COLO829 (cell line): Measurements from ENCODE around the gene C16orf87.

Experiments
- DNase-seq: peaks from one replicate; pipeline ENCODE4 v3.0.0; 2012; ENCODE audit warnings: low spot score

The C16orf87 gene

DNA sequence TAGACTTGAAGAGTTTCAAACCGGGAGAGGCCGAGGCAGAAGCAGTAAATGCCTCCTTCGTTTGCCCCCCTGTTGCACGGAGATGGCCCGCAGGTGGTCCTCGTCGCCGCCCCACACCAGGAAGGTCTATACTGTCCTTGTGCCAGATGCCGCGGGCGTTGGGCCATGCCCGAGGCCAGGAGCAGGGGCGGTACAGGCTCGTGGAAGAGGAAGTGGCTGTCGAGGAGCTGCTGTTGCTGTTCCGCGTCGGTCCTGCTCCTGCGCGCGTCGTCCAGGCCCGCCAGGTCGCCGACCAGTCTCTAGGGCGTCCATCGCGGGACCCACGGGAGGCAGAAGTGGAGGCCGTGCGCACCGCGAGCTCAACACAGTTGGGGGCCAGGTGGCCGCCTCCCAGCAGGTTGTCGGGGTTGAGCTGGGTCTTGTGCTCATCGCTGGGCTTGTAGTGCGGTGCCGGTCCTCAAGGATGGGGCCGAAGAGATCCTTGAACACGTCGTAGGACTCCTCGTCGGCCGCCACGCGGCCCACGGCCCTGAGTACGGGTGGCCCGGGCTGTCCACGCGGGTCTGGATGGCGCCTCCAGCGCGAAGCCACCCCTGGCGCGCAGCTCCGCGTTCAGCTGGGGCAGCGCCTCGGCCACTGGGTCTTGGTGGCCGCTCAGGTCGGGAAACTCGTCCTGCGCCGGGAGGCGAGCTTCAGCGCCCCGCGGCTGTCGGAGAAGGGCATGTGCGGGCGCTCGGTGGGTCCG, 13.1 kb upstream of the C16orf87 start:
- DNase-seq = no peak

DNA sequence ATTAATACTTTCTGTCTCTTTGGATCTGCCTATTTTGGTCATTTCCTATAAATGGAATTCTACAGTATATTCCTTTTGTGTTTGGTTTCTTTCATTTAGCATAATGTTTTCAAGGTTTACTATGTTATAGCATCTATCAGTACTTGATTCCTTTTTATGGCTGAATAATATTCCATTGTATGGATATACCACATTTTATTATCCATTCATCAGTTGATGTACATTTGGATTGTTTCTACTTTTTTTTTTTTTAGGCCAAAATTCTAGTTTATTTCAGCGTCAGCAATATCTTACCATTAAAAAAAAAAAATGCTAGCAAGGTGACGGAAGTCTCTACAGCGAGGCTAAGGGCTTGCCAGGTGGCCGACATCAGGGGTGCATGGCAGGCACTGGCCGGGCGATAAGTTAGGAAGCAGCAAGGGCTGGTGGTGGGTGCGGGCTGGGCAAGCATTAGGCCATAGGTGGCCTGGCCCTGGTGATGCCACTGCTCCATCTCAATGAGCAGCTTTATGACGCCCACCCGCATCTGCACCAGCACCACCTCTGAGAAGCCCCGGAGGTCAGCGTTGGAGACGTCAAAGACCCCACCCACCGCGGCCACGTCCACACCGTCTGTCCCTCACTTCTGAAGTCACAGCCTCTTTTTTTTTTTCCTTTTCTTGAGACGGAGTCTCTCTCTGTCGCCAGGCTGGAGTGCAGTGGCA, 11.4 kb upstream of the C16orf87 start:
- no peak for DNase-seq

DNA sequence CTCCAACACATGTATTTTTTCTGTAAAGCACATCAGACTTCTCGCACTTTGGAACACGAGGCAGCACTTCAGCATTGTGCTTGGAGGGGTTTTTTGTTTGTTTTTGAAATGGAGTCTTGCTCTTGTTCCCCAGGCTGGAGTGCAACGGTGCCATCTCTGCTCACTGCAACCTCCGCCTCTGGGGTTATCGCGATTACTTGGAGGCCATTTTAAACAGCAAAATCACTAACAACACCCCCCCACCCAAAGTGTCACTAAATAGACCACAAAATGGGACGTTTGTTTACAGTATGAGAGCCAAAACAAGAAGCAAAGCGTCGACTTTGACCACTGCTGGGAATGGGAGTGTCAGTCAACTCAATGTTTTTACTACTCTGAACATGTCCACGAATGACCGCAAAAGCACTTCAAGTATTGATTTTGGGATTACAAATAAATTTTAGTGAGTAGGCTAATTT, 9.0 kb upstream of the C16orf87 start:
- no peak for DNase-seq

DNA sequence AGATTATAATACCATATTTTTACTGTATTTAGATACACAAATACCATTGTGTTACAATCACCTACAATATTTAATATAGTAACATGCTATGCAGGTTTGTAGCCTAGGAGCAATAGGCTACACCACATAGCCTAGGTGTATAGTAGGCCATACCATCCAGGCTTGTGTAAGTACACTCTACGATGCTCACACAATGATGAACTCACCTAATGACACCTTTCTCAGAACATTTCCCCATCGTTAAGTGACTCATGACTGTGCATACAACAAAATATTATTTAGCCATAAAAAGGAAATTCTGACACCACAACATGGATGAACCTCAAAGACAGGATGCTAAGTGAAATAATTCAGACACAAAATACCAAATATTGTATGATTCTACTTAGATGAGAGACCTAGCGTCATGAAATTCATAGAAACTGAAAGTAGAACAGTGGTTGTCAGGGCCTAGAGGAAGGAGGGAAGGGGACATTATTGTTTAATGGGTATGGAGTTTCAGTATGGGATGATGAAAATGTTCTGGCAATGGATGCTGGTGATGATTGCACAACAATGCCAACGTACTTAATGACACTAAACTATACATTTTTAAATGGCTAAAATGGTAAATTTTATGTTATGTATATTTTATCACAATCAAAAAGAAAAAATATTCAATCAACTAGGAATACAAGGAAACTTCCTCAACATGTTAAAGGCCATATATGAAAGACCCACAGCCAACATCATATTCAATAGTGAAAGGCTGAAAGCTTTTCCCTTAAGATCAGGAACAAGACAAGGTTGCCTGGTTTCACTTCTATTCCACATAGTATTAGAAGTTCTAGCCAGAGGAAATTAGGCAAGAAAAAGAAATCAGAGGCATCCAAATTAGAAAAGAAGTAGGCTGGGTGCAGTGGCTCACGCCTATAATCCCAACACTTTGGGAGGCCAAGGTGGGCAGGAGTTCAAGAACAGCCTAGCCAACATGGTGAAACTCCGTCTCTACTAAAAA, 5.9 kb upstream of the C16orf87 start:
- DNase-seq = no peak

DNA sequence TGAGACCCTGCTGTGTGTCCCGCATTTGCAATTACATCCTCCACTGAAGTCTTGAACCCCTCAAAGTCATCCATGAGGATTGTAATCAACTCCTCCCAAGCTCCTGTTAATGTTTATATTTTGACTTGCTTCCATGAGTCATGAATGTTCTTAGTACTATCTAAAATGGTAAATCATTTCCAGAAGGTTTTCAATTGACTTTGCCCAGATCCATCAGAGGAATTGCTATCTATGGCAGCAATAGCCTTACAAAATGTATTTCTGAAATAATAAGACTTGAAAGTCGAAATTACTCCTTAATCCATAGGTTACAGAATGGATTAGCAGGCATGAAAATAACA, 2.5 kb upstream of the C16orf87 start:
- DNase-seq = no peak

DNA sequence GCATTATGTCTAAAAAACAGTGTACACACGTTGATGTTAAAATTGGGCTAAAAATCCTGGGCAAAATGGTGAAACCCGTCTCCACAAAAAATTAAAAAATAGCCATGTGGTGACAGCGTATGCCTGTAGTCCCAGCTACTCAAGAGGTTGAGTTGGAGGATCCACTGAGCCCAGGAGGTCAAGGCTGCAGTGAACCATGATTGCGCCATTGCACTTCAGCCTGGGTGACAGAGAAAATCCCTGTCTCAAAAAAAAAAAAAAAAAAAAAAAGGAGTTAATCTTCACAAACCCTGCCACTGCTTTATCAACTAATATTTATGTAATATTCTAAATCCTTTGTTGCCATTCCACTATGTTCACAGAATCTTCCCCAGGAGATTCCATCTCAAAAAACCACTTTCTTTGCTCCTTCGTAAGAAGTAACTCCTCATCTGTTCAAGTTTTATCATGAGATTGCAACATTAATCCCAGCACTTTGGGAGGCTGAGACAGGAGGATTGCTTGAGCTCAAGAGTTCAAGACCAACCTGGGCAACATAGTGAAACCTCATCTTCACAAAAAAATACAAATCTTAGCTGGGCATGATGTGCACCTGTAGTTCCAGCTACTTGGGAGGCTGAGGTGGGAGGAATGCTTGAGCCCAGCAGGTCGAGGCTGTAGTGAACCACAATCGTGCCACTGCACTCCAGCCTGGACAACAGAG, 1.9 kb upstream of the C16orf87 start:
- no peak for DNase-seq

DNA sequence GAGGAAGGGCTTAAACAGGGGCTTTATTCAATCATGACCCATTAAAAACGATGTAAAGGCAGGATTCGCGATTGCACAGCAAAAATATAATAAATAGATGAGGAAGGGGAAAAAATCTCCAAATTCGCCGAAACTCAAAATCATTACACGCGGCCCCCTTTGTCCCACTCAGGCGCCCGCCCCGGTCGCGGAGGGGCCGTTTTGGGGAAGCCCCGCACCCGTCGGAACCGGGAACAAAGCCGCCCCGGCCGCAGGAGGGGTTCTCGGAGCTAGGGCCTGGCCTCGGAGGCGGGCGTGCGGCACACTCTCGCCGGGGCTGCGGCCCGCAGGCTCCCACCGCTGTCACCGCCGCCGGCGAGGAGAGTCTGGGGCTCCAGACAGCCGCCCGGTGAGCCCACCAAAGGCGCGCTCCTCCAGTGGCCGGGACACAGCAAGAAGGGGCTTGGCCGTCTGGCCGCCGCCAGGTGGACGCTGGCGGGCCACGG, 521 bp downstream of the C16orf87 start:
- no peak for DNase-seq

DNA sequence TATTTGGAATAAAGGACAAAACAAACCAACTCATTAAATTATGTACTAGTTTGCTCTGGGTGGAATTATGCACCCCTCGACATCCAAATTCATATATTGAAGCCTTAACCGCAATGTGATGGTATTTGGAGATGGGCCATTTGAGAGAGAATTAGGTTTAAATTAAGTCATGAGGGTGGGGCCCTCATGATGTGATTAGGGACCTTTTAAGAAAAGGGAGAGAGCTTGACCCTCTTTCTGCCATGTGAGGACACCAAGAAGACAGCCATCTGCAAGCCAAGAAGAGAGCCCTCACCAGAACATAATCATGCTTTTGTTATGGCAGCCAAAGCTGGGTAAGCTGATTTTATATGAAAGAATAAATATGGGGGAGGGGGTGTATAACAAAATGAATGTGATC, 2.0 kb downstream of the C16orf87 start:
- DNase-seq = no peak

DNA sequence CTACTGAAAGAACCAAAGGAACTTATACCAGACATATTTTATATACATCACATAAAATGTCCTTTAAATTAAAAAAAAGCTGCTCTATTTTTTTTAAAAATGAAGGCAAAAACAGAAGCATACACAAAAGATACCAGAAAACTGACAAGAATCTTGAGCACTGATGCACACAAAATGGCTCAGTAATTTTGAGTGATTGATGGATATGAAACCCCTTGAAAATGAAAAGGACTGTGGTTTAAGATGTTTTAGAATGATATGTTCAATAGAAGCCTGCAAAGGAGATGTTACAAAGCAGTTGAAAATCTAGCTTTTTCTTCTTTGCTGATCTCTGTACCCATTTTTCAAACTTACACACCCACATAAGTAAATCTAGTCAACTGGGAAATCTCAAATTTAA, 2.7 kb downstream of the C16orf87 start:
- DNase-seq = no peak

DNA sequence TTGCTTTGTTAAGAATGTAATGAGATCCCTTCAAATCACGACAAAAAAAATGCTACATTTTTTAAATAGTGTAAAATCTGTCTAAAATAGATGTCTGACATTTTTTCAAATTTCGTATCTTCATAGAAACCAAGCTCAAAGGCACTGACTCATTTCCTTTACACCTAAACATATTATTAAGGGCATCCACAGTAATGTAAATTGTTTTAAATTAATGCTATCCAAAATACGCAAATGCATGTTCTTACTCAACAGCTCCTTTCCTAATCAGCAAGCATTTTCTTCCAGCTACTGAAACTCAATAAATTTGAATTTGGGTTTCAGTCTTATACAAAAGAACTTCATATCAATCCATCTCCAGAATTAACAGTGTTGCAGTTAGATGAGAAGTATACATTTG, 4.3 kb downstream of the C16orf87 start:
- DNase-seq = no peak

DNA sequence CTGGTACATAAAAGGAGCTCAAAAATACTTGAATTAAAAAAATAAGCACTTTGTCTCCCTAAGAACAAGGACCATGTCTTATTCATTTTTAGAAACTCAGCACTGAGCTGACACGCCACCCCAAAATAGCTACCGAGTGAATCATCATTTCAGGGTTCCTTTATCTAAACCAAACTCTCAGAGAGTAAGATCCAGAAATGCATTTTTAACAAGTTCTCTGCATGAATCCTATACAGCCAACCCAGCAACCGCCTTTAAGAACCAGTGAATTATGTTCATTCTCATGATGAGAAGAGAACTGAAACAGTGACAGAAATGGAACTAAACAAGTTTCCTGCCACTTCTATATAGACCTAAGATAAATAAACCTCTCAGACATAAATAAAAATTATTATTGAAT, 8.7 kb downstream of the C16orf87 start:
- DNase-seq = no peak

DNA sequence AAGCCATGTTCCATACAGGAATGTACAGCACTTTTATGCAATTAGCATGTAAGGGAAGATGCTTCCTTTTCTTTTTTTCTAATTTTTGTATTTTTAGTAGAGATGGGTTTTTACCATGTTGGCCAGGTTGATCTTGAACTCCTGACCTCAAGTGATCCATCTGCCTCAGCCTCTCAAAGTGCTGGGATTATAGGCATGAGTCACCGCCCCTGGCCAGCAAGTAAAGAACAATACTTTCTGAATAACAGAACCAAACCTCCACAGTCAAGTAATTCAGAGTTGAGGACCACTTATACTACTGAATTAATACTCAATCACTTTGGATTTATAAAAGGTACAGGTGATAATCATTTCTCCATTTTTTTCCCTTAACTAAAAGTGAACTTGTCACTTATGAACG, 13.0 kb downstream of the C16orf87 start:
- no peak for DNase-seq

DNA sequence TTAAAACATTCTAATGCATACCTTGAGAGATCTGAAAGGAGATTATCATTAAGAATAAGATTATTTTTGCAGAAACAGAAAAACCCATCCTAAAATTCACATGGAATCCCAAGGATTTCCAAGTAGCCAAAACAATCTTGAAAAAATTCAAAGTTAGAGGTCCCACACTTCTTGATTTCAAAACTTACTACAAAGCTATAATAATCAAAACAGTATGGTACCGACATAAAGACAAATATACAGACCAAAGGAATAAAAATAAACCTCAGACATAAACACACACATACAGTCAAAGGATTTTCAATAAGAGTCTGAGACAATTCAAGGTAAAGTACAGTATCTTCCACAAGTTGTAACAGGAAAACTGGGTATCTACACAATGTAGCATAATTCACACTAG, 16.2 kb downstream of the C16orf87 start:
- DNase-seq = no peak

DNA sequence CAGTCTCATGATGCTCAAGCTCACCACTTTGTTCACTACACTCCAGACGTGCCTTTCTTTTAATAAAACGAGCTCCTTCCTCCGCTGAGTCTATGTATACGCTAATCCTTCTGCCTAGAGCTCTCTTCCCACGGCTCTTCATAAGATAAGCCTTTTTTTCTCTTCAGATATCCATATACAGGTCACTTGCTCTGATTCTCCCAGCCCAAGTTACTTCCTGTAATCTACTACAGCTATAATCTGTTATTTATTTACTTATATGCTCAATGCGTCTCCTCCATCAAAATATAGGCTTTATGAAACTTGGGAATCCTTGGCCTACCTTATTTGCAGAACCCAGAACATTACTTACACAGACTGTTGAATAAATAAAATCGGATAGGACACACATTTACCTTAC, 17.4 kb downstream of the C16orf87 start:
- no peak for DNase-seq

DNA sequence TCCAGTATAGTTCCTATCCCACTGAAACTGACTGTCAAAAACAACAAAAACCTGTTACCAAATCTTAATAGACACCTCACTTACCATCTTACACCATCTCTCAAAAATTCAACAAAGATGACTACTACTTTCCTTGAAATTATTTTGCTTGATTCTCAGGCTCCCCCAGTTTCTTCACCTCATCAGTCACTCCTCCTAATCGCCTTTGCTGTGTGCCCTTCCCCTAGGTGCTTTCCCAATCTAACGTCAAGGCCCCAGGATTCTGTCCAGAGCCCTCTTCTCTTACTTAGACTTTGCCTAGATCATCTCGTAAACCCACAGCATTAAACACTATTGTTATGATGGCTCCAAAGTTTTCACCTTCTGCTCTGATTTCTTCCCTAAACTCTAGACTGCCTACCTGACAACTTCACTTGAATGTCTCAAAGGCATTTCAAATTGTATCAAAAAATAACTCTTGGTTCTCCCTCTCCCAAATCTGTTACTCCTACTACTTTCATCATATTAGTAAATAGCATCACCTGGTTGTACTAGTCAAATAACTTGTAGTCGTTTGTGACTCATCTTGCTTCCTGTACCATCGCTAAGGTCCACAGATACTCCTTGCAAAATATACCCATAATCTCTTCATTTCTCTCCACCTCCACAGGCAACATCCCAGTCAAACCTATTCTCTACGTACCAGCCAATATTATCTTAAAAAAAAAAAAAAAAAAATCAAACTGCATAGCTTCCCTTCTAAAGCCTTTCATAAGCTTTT, 18.0 kb downstream of the C16orf87 start:
- DNase-seq = no peak

DNA sequence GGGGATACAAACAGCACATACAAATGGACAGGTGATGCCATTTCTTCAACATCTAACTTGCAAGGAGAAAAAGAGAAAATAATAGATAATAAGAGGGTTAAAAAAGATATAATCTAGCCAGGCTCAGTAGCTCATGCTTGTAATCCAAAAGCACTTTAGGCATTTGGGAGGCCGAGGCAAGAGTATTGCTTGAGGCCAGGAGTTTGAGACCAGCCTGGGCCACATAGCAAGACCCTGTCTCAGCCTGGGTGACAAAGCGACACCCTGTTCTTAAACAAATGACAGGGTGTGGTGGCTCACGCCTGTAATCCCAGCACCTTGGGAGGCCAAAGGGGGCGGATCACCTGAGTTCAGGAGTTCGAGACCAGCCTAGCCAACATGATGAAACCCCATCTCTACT, 19.3 kb downstream of the C16orf87 start:
- DNase-seq = no peak

DNA sequence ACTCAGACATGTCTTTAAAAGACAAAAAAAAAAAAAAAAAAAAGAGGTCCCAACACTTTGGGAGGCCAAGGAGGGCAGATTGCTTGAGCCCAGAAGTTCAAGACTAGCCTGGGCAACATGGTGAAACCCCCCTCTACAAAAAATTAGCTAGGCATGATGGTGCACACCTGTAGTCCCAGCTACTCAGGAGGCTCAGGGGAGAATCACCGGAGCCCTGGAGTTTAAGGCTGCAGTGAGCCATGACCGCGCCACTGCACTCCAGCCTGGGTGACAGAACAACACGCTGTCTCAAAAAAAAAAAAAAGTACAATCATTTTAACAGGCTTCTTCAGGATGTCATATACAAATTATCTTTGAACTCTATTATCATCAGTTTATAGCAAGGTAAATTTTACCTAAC, 22.0 kb downstream of the C16orf87 start:
- no peak for DNase-seq

DNA sequence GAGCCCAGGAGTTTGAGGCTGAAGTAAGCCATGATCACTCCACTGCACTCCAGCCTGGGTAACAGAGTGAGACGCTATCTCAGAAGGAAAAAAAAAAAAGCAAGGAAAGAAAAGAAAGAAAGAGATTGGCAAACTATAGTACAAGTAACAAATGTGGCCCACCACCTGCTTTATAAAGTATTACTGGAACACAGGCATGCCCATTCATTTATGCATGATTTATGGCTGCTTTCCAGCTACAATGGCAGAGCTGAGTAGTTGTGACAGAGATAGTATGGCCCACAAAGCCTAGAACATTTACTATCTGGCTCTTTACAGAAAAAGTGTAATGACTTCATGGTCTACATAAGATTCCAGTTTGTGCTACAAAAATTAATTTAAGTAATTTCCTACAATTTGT, 23.6 kb downstream of the C16orf87 start:
- DNase-seq = no peak

DNA sequence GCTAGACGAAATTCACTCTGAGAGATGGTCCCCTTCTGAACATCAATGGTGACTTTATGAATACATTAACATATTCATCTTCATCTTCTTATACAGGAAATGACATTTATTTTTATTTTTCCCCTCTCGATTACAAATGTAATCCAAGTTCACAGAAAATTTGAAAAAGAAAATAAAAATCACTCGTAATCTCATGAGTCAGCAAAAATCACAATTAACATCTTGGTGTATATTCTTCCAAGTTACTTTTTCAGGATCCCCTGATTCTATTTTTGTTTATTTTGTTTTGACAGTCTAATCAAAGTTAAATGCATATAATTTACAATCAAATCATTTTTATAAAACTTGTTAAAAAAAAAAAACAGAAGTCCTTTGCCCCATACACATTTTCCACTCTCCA, 27.6 kb downstream of the C16orf87 start:
- no peak for DNase-seq

DNA sequence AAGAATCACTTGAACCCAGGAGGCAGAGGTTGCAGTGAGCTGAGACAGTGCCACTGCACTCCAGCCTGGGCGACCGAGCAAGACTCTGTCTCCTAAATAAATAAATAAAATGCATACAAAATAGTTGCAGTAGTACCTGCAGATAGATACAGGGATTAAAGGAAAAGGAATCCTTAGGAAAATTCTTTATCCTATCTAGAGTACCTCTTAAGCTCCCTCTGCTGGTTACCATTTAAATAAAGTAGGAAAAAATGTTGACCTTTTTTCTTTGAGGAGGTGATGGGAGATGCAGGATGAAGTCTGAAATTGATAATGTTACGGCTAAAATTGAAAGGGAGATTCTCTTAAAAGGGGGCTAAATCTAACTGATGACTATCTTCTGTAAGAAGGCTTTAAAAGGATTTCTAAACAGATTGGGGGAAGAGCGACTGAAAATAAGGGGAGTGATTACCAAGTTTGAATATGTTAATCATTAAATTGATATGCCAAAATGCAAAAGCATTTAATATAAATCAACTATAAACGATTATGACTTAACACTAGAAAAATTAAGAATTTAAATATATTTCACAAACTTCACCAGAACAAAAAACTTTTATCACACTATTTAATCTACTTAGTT, 29.4 kb downstream of the C16orf87 start:
- DNase-seq = peak; percentile 19

DNA sequence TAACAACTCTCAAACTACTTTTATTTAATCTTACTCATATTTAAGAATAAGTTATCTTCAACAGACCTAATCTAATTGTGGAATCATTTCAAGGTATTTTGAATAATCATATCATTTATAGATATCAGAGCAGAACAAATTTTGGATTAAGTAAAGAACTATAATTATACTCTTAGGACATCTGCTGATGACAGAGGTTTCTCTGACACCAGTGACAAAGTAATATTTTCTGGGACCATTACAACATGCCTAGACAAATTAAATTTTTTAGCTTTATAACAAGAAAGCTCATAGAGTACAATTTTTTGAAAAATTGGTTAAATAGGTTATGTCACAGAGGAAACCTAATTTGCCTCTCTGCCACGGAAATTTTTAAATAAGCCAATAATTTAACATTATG, 30.5 kb downstream of the C16orf87 start:
- no peak for DNase-seq
